ENCODE results near the gene PAQR7.

PAQR7 gene

GRCh38 chr1:25862785-25863485 is 12.6 kb downstream of the PAQR7 start:
- no peak overlapping the region for H2AFZ ChIP-seq (ENCODE audit: low read length, unreplicated experiment)
- no peak overlapping the region for H3K4me3 ChIP-seq (ENCODE audit: low read depth, low read length)
- peaks cover 7% of the 10 kb centered on the region for H3K36me3 ChIP-seq (ENCODE audit: insufficient read depth, low read length)
- H3K4me1 ChIP-seq (ENCODE audit: control insufficient read depth, insufficient read depth, low read length, unreplicated experiment), result peaks cover 13% of the 10 kb centered on the region
- H3K79me2 ChIP-seq (ENCODE audit: control insufficient read depth, insufficient read depth, low read length, unreplicated experiment), result peaks cover 15% of the 10 kb centered on the region
- no peak overlapping the region for H3K27ac ChIP-seq (ENCODE audit: low read depth, low read length)
- no peaks in the 10 kb centered on the region for H3K27me3 ChIP-seq (ENCODE audit: insufficient read depth, low read length)

- Histone ChIP-seq H3K4me3 (ENCODE audit: low read depth, low read length) (no peak overlapping the region), H3K4me1 (ENCODE audit: control insufficient read depth, insufficient read depth, low read length, unreplicated experiment) (peaks cover 13% of the 10 kb centered on the region), H3K79me2 (ENCODE audit: control insufficient read depth, insufficient read depth, low read length, unreplicated experiment) (peaks cover 18% of the 10 kb centered on the region), H3K36me3 (ENCODE audit: insufficient read depth, low read length) (peaks cover 7% of the 10 kb centered on the region), H3K27me3 (ENCODE audit: insufficient read depth, low read length) (no peaks in the 10 kb centered on the region), H2AFZ (ENCODE audit: low read length, unreplicated experiment) (no peak overlapping the region), H3K27ac (ENCODE audit: low read depth, low read length) (no peak overlapping the region)
Observed at GRCh38 chr1:25861316-25862286, 13.9 kb downstream of the PAQR7 start.

DNA sequence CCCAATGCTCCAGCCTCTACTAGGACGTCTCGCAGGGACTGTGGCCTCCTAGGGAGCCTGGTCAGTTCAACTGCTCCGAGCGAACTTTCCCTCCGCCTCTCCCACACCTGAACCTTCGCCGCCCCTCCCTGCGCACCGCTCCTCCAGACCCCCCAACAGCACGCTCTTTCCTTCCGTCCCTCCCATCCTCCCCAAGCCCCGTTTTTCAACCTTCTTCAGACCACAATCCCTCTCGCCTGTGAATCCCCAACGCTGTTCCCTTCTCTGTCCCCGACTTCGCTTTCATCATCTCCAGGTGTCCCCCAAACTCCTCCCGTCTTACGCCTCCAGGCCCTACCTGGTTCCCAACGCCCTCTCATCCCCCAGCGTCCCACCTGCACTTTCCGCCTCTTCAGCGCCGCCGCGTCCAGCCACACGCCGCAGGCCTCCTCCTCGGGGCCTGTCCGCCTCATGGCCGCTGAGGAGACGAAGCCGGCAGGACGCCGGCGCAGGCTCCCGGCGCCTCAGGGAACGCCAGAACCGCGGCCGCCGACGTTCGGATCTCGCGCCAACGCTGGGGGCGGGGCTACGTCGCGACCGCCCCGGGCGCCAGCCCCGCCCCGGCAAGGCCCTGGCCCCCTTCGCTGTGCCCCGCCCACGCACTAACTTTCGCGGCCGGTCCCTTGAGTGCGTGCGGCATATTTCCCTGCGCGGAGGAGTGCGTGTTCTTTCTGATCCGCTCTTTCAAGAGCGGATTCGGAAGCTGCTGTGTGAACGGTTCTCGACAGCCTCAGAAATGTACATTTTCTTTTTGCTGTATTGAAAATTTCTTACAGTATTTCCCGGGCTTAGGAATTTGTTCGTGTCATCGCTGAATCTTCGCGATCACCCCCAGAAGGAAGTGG is 16.4 kb downstream of the PAQR7 start, which contains the start of gene AUNIP:
Gene AUNIP (minus strand): TSS at position 552 of the 884 bp plus-strand sequence. CDS start 100 bp downstream, at position 452.
- Histone ChIP-seq H3K27me3 (ENCODE audit: insufficient read depth, low read length) (no peaks in the 10 kb centered on the region), H2AFZ (ENCODE audit: low read length, unreplicated experiment) (peak within 1 kb of the TSS; percentile 63), H3K27ac (ENCODE audit: low read depth, low read length) (peak within 1 kb of the TSS; percentile 69), H3K36me3 (ENCODE audit: insufficient read depth, low read length) (peaks cover 7% of the 10 kb centered on the region), H3K4me1 (ENCODE audit: control insufficient read depth, insufficient read depth, low read length, unreplicated experiment) (peaks cover 13% of the 10 kb centered on the region), H3K79me2 (ENCODE audit: control insufficient read depth, insufficient read depth, low read length, unreplicated experiment) (peaks cover 31% of the 10 kb centered on the region), H3K4me3 (ENCODE audit: low read depth, low read length) (peak within 1 kb of the TSS; percentile 92)

GRCh38 chr1:25858494-25858893 is 17.0 kb downstream of the PAQR7 start:
- peak overlapping the region; percentile 61 for H2AFZ ChIP-seq (ENCODE audit: low read length, unreplicated experiment)
- peak overlapping the region; percentile 92 for H3K4me3 ChIP-seq (ENCODE audit: low read depth, low read length)
- H3K79me2 ChIP-seq (ENCODE audit: control insufficient read depth, insufficient read depth, low read length, unreplicated experiment), result peaks cover 33% of the 10 kb centered on the region
- H3K27ac ChIP-seq (ENCODE audit: low read depth, low read length), result no peak overlapping the region
- no peaks in the 10 kb centered on the region for H3K27me3 ChIP-seq (ENCODE audit: insufficient read depth, low read length)
- H3K36me3 ChIP-seq (ENCODE audit: insufficient read depth, low read length), result peaks cover 7% of the 10 kb centered on the region
- peaks cover 13% of the 10 kb centered on the region for H3K4me1 ChIP-seq (ENCODE audit: control insufficient read depth, insufficient read depth, low read length, unreplicated experiment)

GRCh38 chr1:25856856-25857255 is 18.7 kb downstream of the PAQR7 start:
- H3K4me3 ChIP-seq (ENCODE audit: low read depth, low read length), result no peak overlapping the region
- no peak overlapping the region for H3K27ac ChIP-seq (ENCODE audit: low read depth, low read length)
- no peaks in the 10 kb centered on the region for H3K27me3 ChIP-seq (ENCODE audit: insufficient read depth, low read length)
- peaks cover 13% of the 10 kb centered on the region for H3K4me1 ChIP-seq (ENCODE audit: control insufficient read depth, insufficient read depth, low read length, unreplicated experiment)
- H3K79me2 ChIP-seq (ENCODE audit: control insufficient read depth, insufficient read depth, low read length, unreplicated experiment), result peaks cover 33% of the 10 kb centered on the region
- H3K36me3 ChIP-seq (ENCODE audit: insufficient read depth, low read length), result no peaks in the 10 kb centered on the region
- H2AFZ ChIP-seq (ENCODE audit: low read length, unreplicated experiment), result no peak overlapping the region

GRCh38 chr1:25854554-25854953 is 21.0 kb downstream of the PAQR7 start:
- H3K4me1 ChIP-seq (ENCODE audit: control insufficient read depth, insufficient read depth, low read length, unreplicated experiment), result peaks cover 5% of the 10 kb centered on the region
- no peaks in the 10 kb centered on the region for H3K27me3 ChIP-seq (ENCODE audit: insufficient read depth, low read length)
- no peak overlapping the region for H2AFZ ChIP-seq (ENCODE audit: low read length, unreplicated experiment)
- H3K27ac ChIP-seq (ENCODE audit: low read depth, low read length), result no peak overlapping the region
- H3K79me2 ChIP-seq (ENCODE audit: control insufficient read depth, insufficient read depth, low read length, unreplicated experiment), result peaks cover 33% of the 10 kb centered on the region
- H3K36me3 ChIP-seq (ENCODE audit: insufficient read depth, low read length), result peaks cover 2% of the 10 kb centered on the region; the same call in 1 of the 2 replicates
- H3K4me3 ChIP-seq (ENCODE audit: low read depth, low read length), result no peak overlapping the region

DNA sequence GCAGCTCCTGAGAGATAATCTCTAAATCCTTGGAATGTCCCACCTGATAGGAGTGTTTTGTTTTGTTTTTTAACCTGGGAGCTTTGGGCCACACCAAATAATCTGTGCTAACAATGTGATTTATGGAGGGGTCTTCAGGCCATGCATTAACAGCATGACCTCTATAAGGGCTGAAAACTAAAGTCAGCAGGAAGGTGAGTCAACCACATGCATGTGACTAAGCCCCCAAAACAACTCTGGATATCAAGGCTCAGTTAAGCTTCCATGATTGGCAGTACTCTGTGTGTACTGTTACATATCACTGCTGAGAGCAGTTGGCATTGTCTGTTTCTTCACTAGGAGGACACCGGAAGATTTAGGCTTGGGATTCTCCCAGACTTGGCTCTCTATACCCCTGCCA is 27.0 kb downstream of the PAQR7 start:
- Histone ChIP-seq H3K4me1 (ENCODE audit: control insufficient read depth, insufficient read depth, low read length, unreplicated experiment) (peaks cover 15% of the 10 kb centered on the region), H3K27ac (ENCODE audit: low read depth, low read length) (no peak overlapping the region), H3K79me2 (ENCODE audit: control insufficient read depth, insufficient read depth, low read length, unreplicated experiment) (peaks cover 6% of the 10 kb centered on the region), H3K27me3 (ENCODE audit: insufficient read depth, low read length) (no peaks in the 10 kb centered on the region), H3K4me3 (ENCODE audit: low read depth, low read length) (no peak overlapping the region), H3K36me3 (ENCODE audit: insufficient read depth, low read length) (peaks cover 2% of the 10 kb centered on the region; the same call in 1 of the 2 replicates), H2AFZ (ENCODE audit: low read length, unreplicated experiment) (no peak overlapping the region)

DNA sequence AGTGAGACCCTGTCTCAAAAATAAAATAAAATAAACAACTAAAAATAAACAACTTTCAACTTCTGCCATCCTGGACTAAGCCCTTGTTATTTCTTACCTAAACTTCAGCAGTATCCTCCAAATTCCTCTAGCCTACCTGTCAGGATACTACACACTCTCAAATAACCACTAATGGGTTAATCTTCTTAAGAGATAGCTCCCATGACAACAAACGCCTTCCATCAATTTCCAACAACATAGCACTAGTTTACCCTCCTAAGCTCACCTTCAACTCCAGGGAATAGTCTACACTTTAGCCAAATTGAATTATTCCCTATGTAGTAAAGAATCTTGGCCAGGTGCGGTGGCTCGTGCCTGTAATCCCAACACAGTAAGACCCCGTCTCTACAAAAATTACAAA is 27.6 kb downstream of the PAQR7 start:
- Histone ChIP-seq H3K27ac (ENCODE audit: low read depth, low read length) (no peak overlapping the region), H3K4me1 (ENCODE audit: control insufficient read depth, insufficient read depth, low read length, unreplicated experiment) (peaks cover 15% of the 10 kb centered on the region), H3K27me3 (ENCODE audit: insufficient read depth, low read length) (no peaks in the 10 kb centered on the region), H2AFZ (ENCODE audit: low read length, unreplicated experiment) (no peak overlapping the region), H3K36me3 (ENCODE audit: insufficient read depth, low read length) (peaks cover 2% of the 10 kb centered on the region; the same call in 1 of the 2 replicates), H3K4me3 (ENCODE audit: low read depth, low read length) (no peak overlapping the region), H3K79me2 (ENCODE audit: control insufficient read depth, insufficient read depth, low read length, unreplicated experiment) (peaks cover 9% of the 10 kb centered on the region)

- Histone ChIP-seq H3K4me1 (ENCODE audit: control insufficient read depth, insufficient read depth, low read length, unreplicated experiment) (peaks cover 15% of the 10 kb centered on the region), H3K36me3 (ENCODE audit: insufficient read depth, low read length) (peaks cover 2% of the 10 kb centered on the region; the same call in 1 of the 2 replicates), H3K4me3 (ENCODE audit: low read depth, low read length) (no peak overlapping the region), H3K27me3 (ENCODE audit: insufficient read depth, low read length) (no peaks in the 10 kb centered on the region), H3K27ac (ENCODE audit: low read depth, low read length) (no peak overlapping the region), H2AFZ (ENCODE audit: low read length, unreplicated experiment) (no peak overlapping the region), H3K79me2 (ENCODE audit: control insufficient read depth, insufficient read depth, low read length, unreplicated experiment) (peaks cover 13% of the 10 kb centered on the region)
Observed at GRCh38 chr1:25845664-25846063, 29.8 kb downstream of the PAQR7 start.
